Trophoblast cell (in vitro differentiated cells and primary cell): ENCODE data around the gene PTPN3.

Experiments used
- DNase-seq, 2 donors: peaks; one replicate each; pipeline ENCODE4 v3.0.0-alpha.2; 2016
- H2AFZ ChIP-seq: 2 replicates; pipeline ENCODE4 v1.6.1; 2013; ENCODE audit warnings: low read length, moderate library complexity, mild to moderate bottlenecking; ENCODE audit not compliant: insufficient read depth, poor library complexity
- H2AK5ac ChIP-seq: 2 replicates; pipeline ENCODE4 v1.6.1; 2013; ENCODE audit warnings: mild to moderate bottlenecking, low read length
- H2BK120ac ChIP-seq: 2 replicates; pipeline ENCODE4 v1.6.1; 2013; ENCODE audit warnings: low read length, mild to moderate bottlenecking, moderate library complexity; ENCODE audit not compliant: insufficient read depth, poor library complexity
- H2BK12ac ChIP-seq: 2 replicates; pipeline ENCODE4 v1.6.1; 2013; ENCODE audit warnings: mild to moderate bottlenecking, low read length, moderate library complexity
- H2BK5ac ChIP-seq: 2 replicates; pipeline ENCODE4 v1.6.1; 2013; ENCODE audit warnings: low read length, low read depth, moderate library complexity, mild to moderate bottlenecking; ENCODE audit not compliant: poor library complexity
- H3K14ac ChIP-seq: 2 replicates; pipeline ENCODE4 v1.6.1; 2013; ENCODE audit warnings: mild to moderate bottlenecking, low read length
- H3K18ac ChIP-seq: 2 replicates; pipeline ENCODE4 v1.6.1; 2013; ENCODE audit warnings: mild to moderate bottlenecking, low read length
- H3K23ac ChIP-seq: 2 replicates; pipeline ENCODE4 v1.6.1; 2013; ENCODE audit warnings: low read length
- H3K27ac ChIP-seq: 2 replicates; pipeline ENCODE4 v1.5.1; 2013; ENCODE audit warnings: low read depth, mild to moderate bottlenecking, inconsistent platforms, low read length, moderate library complexity
- H3K27me3 ChIP-seq: 2 replicates; pipeline ENCODE4 v1.6.1; 2013; ENCODE audit warnings: inconsistent platforms, mild to moderate bottlenecking, low read length, moderate library complexity; ENCODE audit not compliant: insufficient read depth
- H3K36me3 ChIP-seq, 2 experiments: 1 replicate in 1 of 2; 2 replicates in 1 of 2; pipeline ENCODE4 v1.6.1; 2013; ENCODE audit warnings: low read length in 2 of 2, mild to moderate bottlenecking in 2 of 2, moderate library complexity in 1 of 2; ENCODE audit not compliant: insufficient read depth in 2 of 2, control insufficient read depth in 1 of 2
- H3K4ac ChIP-seq: 2 replicates; pipeline ENCODE4 v1.6.1; 2013; ENCODE audit warnings: low read depth, mild to moderate bottlenecking, low read length, moderate library complexity
- H3K4me1 ChIP-seq, 2 experiments: 1 replicate in 1 of 2; 2 replicates in 1 of 2; pipeline ENCODE4 v1.6.1; 2013; ENCODE audit warnings: low read length in 2 of 2, mild to moderate bottlenecking in 2 of 2, moderate library complexity in 1 of 2; ENCODE audit not compliant: insufficient read depth in 2 of 2, control insufficient read depth in 1 of 2
- H3K4me2 ChIP-seq: 2 replicates; pipeline ENCODE4 v1.6.1; 2013; ENCODE audit warnings: inconsistent platforms, mild to moderate bottlenecking, low read length, moderate library complexity
- H3K4me3 ChIP-seq: 2 replicates; pipeline ENCODE4 v1.5.1; 2013; ENCODE audit warnings: mild to moderate bottlenecking, low read depth, low read length, inconsistent platforms
- H3K79me1 ChIP-seq: one replicate; pipeline ENCODE4 v1.6.1; 2013; ENCODE audit warnings: low read length
- H3K79me2 ChIP-seq: 2 replicates; pipeline ENCODE4 v1.6.1; 2013; ENCODE audit warnings: low read length, mild to moderate bottlenecking; ENCODE audit not compliant: control insufficient read depth, insufficient read depth, poor library complexity
- H3K9ac ChIP-seq: 2 replicates; pipeline ENCODE4 v1.6.1; 2013; ENCODE audit warnings: mild to moderate bottlenecking, low read length
- H3K9me3 ChIP-seq: 2 replicates; pipeline ENCODE4 v1.6.1; 2013; ENCODE audit warnings: low read depth, mild to moderate bottlenecking, control low read depth, inconsistent platforms, low read length; ENCODE audit not compliant: insufficient read depth
- H4K12ac ChIP-seq: 2 replicates; pipeline ENCODE4 v1.6.1; 2013; ENCODE audit warnings: low read depth, mild to moderate bottlenecking, low read length, moderate library complexity
- H4K8ac ChIP-seq: 2 replicates; pipeline ENCODE4 v1.6.1; 2013; ENCODE audit warnings: low read depth, mild to moderate bottlenecking, low read length, moderate library complexity
- H4K91ac ChIP-seq: one replicate; pipeline ENCODE4 v1.6.1; 2013; ENCODE audit warnings: low read depth, mild to moderate bottlenecking, low read length, moderate library complexity
- WGBS: extraction: QIAGEN DNeasy Blood & Tissue Kit; methylation state at CpG from one replicate; pipeline ENCODE4 v1.1.7; 2013; ENCODE audit warnings: missing lambda C conversion rate; ENCODE audit not compliant: insufficient read length, insufficient coverage; ENCODE audit errors: extremely low coverage; 5-methylcytosine and 5-hydroxymethylcytosine counted together

Gene PTPN3

DNA sequence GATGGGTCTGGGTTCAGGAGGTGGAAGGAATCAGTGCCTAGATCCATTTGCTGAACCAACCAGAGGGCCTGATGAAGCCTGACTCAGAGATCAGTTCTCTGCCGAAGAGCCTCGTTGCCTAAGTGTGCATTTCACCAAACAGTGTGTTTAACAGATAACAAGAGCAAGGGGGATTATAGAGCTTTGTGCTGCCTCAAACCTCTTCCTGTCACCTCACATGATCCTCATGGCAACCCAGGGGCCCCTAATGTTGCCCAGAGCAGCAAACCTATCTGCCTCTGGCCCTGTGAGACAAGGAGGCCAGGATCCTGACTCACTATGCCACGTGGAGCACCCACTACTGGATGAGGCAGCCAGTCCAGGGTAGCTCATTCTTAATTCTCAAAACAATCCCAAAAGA lies 110.9 kb downstream of the PTPN3 start:
- no peak overlapping the region for H3K4me2 ChIP-seq
- H4K12ac ChIP-seq = no peak overlapping the region
- DNase-seq = no peak
- no peak overlapping the region for H2BK12ac ChIP-seq
- H3K79me2 ChIP-seq = no peaks in the 10 kb centered on the region
- no peak overlapping the region for H3K9ac ChIP-seq
- H3K18ac ChIP-seq = no peak overlapping the region
- no peak overlapping the region for H3K4me3 ChIP-seq
- H3K4ac ChIP-seq = no peak overlapping the region
- H3K27ac ChIP-seq = no peak overlapping the region
- H4K8ac ChIP-seq = no peak overlapping the region
- H3K36me3 ChIP-seq = peaks cover 0 to 2% of the 10 kb centered on the region in 2 experiments
- H2AK5ac ChIP-seq = no peak overlapping the region
- H4K91ac ChIP-seq = peak overlapping the region; percentile 33
- H3K9me3 ChIP-seq = no peaks in the 10 kb centered on the region
- peaks cover 6% of the 10 kb centered on the region for H3K79me1 ChIP-seq
- H3K27me3 ChIP-seq = no peaks in the 10 kb centered on the region
- WGBS = no CpG with 5 or more reads among the region's 3 CpGs
- no peak overlapping the region for H2BK120ac ChIP-seq
- no peak overlapping the region for H2BK5ac ChIP-seq
- H2AFZ ChIP-seq = no peak overlapping the region
- H3K4me1 ChIP-seq = peaks cover 9 to 24% of the 10 kb centered on the region in 2 experiments
- no peak overlapping the region for H3K23ac ChIP-seq
- H3K14ac ChIP-seq = peak overlapping the region; percentile 19

DNA sequence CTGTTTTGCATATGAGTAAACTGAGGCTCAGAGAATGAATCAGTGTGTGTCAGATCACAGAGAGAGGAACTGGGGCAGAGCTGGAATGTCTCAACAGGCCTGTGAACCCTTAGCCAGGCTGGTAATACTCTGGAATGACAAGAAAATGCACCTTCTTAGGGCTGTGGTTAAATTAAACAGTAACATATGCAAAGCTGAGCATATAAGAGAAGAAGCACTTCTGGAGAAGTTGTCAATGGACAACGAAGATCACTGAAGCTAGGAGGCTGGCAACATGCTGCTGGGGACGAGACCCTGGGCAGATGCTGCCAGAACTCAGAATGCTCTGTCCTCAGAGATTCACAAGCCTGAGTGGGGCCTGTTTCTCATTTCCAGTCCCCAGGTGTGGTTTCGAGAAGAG lies 112.6 kb downstream of the PTPN3 start:
- H3K4me2 ChIP-seq = no peak overlapping the region
- H4K8ac ChIP-seq = no peak overlapping the region
- H3K4ac ChIP-seq = no peak overlapping the region
- no peak overlapping the region for H2BK5ac ChIP-seq
- H3K4me3 ChIP-seq = no peak overlapping the region
- no peak overlapping the region for H2BK120ac ChIP-seq
- H3K4me1 ChIP-seq = peaks cover 22 to 39% of the 10 kb centered on the region in 2 experiments
- no peak overlapping the region for H4K91ac ChIP-seq
- no peaks in the 10 kb centered on the region for H3K9me3 ChIP-seq
- H2BK12ac ChIP-seq = no peak overlapping the region
- no peak overlapping the region for H2AFZ ChIP-seq
- no CpG with 5 or more reads among the region's 3 CpGs for WGBS
- no peak for DNase-seq
- H3K14ac ChIP-seq = no peak overlapping the region
- H3K27me3 ChIP-seq = no peaks in the 10 kb centered on the region
- H3K27ac ChIP-seq = no peak overlapping the region
- no peak overlapping the region for H2AK5ac ChIP-seq
- H3K36me3 ChIP-seq = peaks cover 0 to 2% of the 10 kb centered on the region in 2 experiments
- H3K23ac ChIP-seq = no peak overlapping the region
- no peak overlapping the region for H3K9ac ChIP-seq
- H3K79me2 ChIP-seq = peaks cover 2% of the 10 kb centered on the region
- H3K18ac ChIP-seq = no peak overlapping the region
- peaks cover 10% of the 10 kb centered on the region for H3K79me1 ChIP-seq
- no peak overlapping the region for H4K12ac ChIP-seq

DNA sequence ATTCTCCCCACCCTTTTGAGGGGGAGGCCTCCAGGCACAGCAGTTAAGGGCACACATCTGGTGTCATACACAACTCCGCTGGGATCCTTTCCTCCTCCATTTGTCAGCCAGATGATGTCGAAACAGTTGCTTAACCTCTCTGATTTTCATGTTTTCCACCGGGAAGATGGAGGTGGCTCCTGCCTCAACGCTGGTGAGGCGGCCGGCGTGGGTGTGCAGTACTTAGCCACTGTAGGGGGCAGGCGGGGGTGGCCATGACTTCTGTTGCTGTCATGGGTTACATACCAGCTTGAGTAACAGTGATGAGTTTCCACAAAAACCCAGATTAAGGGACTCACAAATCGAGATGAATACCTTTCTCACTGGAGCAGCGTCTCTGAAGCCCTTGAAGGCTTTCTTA lies 114.2 kb downstream of the PTPN3 start:
- Histone ChIP-seq H3K4me2 (no peak overlapping the region), H4K91ac (no peak overlapping the region), H3K23ac (no peak overlapping the region), H4K12ac (no peak overlapping the region), H3K4me3 (no peak overlapping the region), H3K18ac (no peak overlapping the region), H2AK5ac (no peak overlapping the region), H2BK12ac (no peak overlapping the region), H2BK120ac (no peak overlapping the region), H3K36me3 (peaks cover 0 to 2% of the 10 kb centered on the region in 2 experiments), H3K27ac (no peak overlapping the region), H4K8ac (no peak overlapping the region), H3K4ac (no peak overlapping the region), H3K79me1 (peaks cover 10% of the 10 kb centered on the region), H3K9ac (no peak overlapping the region), H2AFZ (no peak overlapping the region), H3K9me3 (no peaks in the 10 kb centered on the region), H3K4me1 (peaks cover 26 to 39% of the 10 kb centered on the region in 2 experiments), H3K79me2 (peaks cover 2% of the 10 kb centered on the region), H2BK5ac (no peak overlapping the region), H3K27me3 (no peaks in the 10 kb centered on the region), H3K14ac (no peak overlapping the region)
- no CpG with 5 or more reads among the region's 10 CpGs for WGBS
- DNase-seq = no peak

DNA sequence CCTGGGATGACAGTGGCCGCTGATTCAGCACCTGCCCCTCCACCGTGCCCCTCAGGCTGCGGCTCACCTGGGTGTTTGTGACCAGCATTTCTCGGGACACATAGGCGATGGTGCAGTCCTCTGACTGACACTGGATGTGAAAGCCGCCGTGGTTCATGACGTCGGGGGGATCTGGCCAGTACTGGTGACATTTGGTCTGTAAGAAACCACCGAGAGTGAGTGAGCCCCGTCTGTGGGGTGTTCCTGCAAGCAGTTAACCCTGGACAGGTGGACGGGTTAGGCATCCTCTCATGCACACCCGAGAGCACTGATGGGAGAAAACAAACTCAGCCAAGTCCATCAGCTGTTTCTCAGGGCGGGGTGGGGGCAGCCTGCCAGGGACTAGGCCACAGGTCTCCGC lies 114.8 kb downstream of the PTPN3 start:
- H3K4me1 ChIP-seq = peaks cover 26 to 36% of the 10 kb centered on the region in 2 experiments
- H3K79me2 ChIP-seq = peaks cover 2% of the 10 kb centered on the region
- peak overlapping the region; percentile 19 for H2BK12ac ChIP-seq
- no peak for DNase-seq
- H2BK120ac ChIP-seq = no peak overlapping the region
- no peak overlapping the region for H3K4me3 ChIP-seq
- no peak overlapping the region for H4K91ac ChIP-seq
- H3K9me3 ChIP-seq = no peaks in the 10 kb centered on the region
- no peak overlapping the region for H3K23ac ChIP-seq
- no peak overlapping the region for H3K18ac ChIP-seq
- no peaks in the 10 kb centered on the region for H3K27me3 ChIP-seq
- peaks cover 10% of the 10 kb centered on the region for H3K79me1 ChIP-seq
- H2BK5ac ChIP-seq = no peak overlapping the region
- no peak overlapping the region for H4K8ac ChIP-seq
- H3K27ac ChIP-seq = no peak overlapping the region
- no peak overlapping the region for H2AFZ ChIP-seq
- WGBS = no CpG with 5 or more reads among the region's 15 CpGs
- no peak overlapping the region for H3K4ac ChIP-seq
- H3K4me2 ChIP-seq = no peak overlapping the region
- H3K36me3 ChIP-seq = peaks cover 0 to 2% of the 10 kb centered on the region in 2 experiments
- no peak overlapping the region for H4K12ac ChIP-seq
- H3K14ac ChIP-seq = peak overlapping the region; percentile 1
- H2AK5ac ChIP-seq = no peak overlapping the region
- H3K9ac ChIP-seq = no peak overlapping the region
